Activated T-cell treated with anti-CD3 and anti-CD28 coated beads, Interleukin-2, amount 50 U/mL, for 4 hours (primary cell): ENCODE data around the gene FBXO41. TPM values are rescaled to one million over a fixed set of nuclear protein-coding genes. Genes with fewer than 3 reads are reported as not detected.

Experiments
- ATAC-seq, 2 donors: fragments of 200-7000 bp; cut with Tn5 transposase; one replicate each; pipeline ENCODE4 v1.10.0; 2021
- DNase-seq: peaks from one replicate; pipeline ENCODE4 v3.0.0-alpha.2; 2020
- H3K27me3 Mint-ChIP-seq: one replicate; pipeline ENCODE4 v1.8.0; 2021; ENCODE audit warnings: low read depth, mixed read lengths
- H3K36me3 Mint-ChIP-seq: one replicate; pipeline ENCODE4 v1.8.0; 2022; ENCODE audit warnings: mixed read lengths; ENCODE audit not compliant: insufficient read depth
- H3K4me1 Mint-ChIP-seq: one replicate; pipeline ENCODE4 v1.8.0; 2021; ENCODE audit warnings: low read depth, mixed read lengths
- H3K4me3 Mint-ChIP-seq: one replicate; pipeline ENCODE4 v1.8.0; 2021; ENCODE audit warnings: mild to moderate bottlenecking, moderate library complexity, mixed read lengths
- H3K9me3 Mint-ChIP-seq: one replicate; pipeline ENCODE4 v1.8.0; 2021; ENCODE audit warnings: mixed read lengths
- total RNA-seq, 3 donors: library from RNA; stranded (reverse); gene quantifications; one replicate each; pipeline ENCODE4 v1.2.1, GENCODE V29; 2021

FBXO41 gene
- total RNA-seq, 3 donors from 2014 or later = 18.8 to 28.1 (median 27.6) TPM

DNA sequence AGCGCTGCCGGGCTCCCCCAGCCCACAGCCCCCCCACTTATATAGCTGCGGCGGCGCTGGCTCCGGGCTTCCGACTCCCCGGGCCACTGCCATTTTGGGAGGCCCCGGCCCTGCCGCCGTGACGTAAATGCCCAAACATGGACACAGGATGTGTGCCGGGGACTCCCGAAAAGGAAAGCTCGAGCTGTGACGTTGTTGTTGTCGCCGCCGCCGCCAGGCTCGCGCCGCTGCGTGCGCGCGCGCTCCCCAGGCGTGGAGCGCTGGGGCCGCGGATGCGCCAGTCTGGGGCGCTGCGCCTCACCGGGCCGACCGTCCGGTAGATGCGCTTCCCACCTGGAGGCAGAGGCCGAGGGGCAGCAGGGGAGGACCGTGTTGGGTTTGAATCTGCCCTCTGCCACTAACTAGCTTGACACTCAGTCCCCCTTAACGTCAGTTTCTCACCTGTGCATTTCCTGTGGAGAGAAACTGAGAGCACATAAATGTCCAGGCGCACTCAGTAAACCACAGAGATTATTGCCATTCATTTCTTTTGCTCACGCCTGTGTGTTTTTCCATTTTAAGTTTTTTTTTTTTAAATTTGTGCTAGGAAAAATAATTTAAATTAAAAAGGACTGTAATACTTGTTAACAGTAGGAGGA, 9.4 kb upstream of the FBXO41 start, which contains the start of gene EGR4:
EGR4 (minus strand) TSS at position 15 of the 638 bp plus-strand sequence. CDS start 231 bp downstream, outside the sequence.
- DNase-seq (peak; percentile 86), ATAC-seq (peak; percentile 95 to 96)
- Mint-ChIP-seq H3K36me3 (no peaks in the 10 kb centered on the region), H3K27me3 (peaks cover 69% of the 10 kb centered on the region), H3K9me3 (no peaks in the 10 kb centered on the region), H3K4me3 (peak within 1 kb of the TSS; percentile 74), H3K4me1 (peaks cover 16% of the 10 kb centered on the region)

DNA sequence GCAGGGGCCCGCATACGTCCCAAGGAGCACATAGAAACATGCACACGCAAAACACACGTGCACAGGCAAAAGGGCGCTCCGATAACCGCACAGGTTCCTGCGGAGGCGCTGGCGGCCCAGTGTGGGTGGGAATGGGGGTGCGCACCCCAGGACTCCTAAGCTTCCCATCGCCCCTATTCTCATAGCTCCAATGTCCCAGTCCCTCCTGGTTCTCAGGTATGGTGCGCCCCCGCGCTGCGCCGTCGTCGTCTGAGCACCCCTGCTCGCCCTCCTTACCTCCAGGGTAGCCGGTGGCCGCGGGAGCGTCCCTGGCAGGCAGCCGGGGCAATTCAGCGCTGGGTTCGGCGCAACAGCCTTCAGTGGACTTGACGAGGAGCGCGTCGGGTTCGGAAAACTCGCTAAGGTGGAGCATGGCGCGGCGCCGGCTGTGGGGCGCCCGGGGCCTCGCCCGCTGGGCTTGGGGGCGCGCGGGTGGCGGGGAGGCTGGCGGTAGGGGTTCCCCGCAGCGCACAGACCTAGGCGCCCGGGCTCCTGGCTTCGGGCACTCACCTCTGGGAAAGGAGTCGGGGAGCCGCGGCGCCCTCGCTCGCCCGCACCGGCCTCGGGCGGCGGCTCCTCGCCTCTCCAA, 8.7 kb upstream of the FBXO41 start:
- Mint-ChIP-seq H3K4me3 (peak overlapping the region; percentile 74), H3K4me1 (peaks cover 16% of the 10 kb centered on the region), H3K9me3 (no peaks in the 10 kb centered on the region), H3K36me3 (no peaks in the 10 kb centered on the region), H3K27me3 (peaks cover 72% of the 10 kb centered on the region)
- DNase-seq (peak; percentile 7), ATAC-seq (peak; percentile 7 to 9)

DNA sequence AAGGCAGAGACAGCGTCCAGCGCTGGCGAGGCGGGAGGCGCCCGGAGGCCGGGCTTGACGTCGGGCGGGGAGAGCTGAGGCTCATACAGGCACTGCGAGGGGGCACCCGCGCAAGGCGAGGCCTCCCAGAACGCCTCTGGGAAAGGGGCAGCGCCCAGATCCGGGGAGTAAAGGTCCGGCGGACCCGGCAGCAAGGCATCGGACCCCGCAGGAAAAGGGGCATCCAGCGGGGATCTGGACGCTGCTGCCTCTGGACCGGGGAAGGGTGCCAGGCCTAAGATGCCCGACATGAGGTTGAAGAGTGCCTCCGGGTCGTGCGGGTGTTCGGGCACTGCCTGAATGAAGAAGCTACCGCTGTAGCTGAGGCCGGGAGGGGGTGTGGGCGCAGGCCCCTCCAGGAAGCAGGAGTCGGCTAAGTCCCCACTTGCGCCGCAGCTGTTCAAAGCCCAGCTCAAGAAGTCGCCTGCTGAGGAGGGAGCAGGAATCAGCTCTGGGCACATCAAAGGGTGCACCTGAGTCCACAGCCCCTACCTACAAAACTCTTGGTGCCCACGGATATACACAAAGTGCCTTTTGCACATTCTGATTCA, 8.1 kb upstream of the FBXO41 start:
- DNase-seq = no peak
- Mint-ChIP-seq H3K27me3 (peaks cover 67% of the 10 kb centered on the region), H3K4me3 (peak overlapping the region; percentile 69), H3K9me3 (no peaks in the 10 kb centered on the region), H3K36me3 (no peaks in the 10 kb centered on the region), H3K4me1 (peaks cover 16% of the 10 kb centered on the region)
- no peak for ATAC-seq

DNA sequence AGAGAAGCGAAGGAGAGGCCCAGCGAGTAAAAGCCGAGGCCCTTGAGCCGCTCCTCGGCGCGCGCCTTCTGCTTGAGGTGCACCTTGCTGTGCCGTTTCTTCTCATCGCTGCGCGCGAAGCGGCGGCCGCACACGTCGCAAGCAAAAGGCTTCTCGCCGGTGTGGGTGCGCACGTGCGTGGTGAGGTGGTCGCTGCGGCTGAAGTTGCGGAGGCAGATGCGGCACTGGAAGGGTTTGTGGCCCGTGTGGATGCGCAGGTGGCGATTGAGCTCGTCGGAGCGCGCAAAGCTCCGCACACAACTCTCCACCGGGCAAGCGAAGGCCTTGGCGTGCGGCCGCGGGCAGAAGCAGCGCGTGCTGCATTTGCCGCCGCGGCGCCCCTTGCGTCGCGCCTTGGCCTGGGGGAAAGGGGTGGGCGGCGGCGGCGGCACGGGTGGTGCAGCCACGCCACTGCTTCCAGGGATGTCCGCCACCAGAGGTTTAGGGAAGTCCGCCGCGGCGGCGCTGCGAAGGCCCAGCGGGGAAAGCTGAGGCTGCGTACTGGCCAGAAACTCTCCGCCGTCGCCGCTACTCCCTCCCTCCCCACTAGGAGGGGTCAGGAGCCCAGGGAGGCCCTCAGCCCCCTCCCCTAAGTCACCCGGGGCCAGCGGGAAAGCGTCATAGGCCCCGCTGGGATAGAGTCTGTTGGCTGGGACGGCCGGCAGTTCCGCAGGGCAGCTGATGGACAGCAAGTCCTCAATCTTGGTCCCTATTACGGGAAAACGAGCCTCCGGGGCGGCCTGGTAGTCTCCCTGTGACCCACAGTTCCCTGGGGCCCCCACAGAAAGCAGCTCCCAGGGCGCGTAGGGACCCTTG, 7.4 kb upstream of the FBXO41 start:
- Mint-ChIP-seq H3K4me1 (peaks cover 16% of the 10 kb centered on the region), H3K36me3 (no peaks in the 10 kb centered on the region), H3K9me3 (no peaks in the 10 kb centered on the region), H3K4me3 (peak overlapping the region; percentile 68), H3K27me3 (peaks cover 60% of the 10 kb centered on the region)
- ATAC-seq (peak; percentile 6 to 8), DNase-seq (no peak)

DNA sequence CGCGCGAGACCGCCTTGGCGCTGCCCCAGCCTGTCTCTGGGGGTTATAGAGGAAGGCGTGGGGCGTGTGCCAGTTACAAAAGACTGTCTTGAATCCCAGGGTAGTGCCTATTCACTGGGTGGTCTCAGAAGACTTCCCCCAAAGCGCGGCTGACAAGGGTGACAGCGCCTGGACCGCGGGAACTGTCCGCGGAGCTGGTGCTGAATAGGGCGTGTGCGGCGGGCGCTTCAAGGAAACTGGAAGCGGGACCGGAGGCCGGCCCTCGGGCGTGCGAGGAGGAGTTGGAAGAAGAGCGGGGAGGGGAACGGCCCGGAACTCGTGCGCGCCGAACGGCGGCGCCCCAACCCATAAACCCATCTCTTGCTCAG, 6.8 kb upstream of the FBXO41 start:
- ATAC-seq (peak; percentile 27 to 29), DNase-seq (peak; percentile 41)
- no peaks in the 10 kb centered on the region for H3K9me3 Mint-ChIP-seq
- peaks cover 54% of the 10 kb centered on the region for H3K27me3 Mint-ChIP-seq
- H3K4me1 Mint-ChIP-seq = peaks cover 16% of the 10 kb centered on the region
- no peaks in the 10 kb centered on the region for H3K36me3 Mint-ChIP-seq
- H3K4me3 Mint-ChIP-seq = peak overlapping the region; percentile 68

DNA sequence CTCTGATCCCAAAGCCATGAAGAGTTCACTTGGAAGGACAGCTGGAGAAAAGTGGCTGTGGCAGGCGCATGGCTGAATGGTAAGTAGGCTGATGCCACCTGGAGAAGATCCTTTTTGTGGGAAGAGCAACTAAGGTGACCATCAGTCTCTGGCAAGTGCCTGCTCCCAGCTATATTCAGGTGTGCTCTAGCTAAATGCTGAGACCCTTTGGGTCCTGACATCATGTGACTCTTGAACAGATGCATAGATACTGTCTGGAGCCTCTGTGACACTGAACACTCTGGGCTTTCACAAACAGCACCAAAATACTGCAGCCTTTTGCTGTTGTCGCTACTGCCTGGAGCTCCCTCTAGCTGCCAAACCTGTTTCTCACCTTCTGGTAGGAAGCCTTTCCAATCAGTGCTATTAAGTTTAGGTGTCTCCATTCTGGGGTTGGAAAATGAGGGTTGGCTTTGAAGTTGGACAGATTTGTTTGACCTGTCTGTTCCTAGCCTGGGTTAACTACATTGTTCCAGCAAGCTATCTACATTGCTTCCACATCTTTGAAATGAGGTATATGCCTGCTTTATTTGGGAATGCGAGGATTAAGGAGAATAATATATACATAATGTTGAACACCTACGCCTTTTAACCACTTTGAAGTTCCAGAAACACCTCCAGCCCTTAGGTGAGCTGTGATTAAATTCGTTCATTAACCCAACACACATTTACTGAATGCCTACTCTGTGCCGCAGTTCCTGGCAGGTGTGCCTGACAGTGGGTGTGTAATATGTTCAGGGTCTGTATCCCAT, 6.0 kb upstream of the FBXO41 start:
- Mint-ChIP-seq H3K27me3 (peaks cover 45% of the 10 kb centered on the region), H3K36me3 (no peaks in the 10 kb centered on the region), H3K9me3 (no peaks in the 10 kb centered on the region), H3K4me1 (peaks cover 25% of the 10 kb centered on the region), H3K4me3 (no peak overlapping the region)
- peak; percentile 40 for DNase-seq
- ATAC-seq = no peak

DNA sequence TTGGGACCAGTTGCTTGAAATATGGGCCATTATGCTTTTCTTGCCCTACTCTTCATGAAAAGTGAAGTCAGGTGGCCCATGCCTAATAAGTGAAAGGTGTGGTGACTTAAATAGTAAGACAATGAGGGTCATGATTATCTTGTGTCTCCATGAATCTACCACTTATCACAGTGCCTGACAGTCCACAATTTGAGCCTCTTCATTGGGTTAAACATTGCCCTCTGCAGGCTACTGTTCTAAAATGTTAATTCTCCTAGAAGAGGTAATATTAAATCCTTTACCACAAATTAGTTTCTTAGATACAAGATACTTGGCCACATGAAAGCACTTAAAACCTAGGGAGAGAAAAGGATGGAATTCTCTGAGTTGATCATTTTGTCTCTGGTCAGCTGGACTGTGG, 5.0 kb upstream of the FBXO41 start:
- ATAC-seq (no peak), DNase-seq (no peak)
- Mint-ChIP-seq H3K9me3 (no peaks in the 10 kb centered on the region), H3K27me3 (peaks cover 40% of the 10 kb centered on the region), H3K36me3 (no peaks in the 10 kb centered on the region), H3K4me3 (no peak overlapping the region), H3K4me1 (peaks cover 27% of the 10 kb centered on the region)

DNA sequence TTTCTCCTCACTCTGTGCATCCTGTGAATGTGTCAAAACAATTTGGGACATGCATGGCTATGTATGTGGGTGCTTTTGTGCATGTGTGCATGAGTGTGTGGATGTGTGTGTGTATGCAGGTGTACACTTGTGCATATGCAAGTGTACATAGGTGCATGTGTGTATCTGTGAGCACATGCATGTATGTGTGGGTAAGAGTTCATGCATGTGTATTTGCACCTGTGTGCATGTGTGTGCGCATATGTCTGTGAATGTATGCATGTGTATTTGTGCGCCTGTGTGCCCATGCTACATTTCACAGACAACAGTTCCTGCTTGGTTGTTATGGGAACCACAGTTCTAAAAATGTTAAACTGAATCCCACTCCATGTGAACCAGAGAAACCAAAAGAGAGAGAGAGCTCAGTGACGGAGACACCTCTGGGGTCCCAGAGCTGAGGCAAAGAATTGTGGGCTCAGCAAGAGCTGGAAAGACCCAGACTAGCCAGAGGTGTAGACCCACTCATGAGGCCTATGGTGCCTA, 1.9 kb upstream of the FBXO41 start:
- Mint-ChIP-seq H3K36me3 (no peaks in the 10 kb centered on the region), H3K4me3 (peak overlapping the region; percentile 65), H3K27me3 (peaks cover 28% of the 10 kb centered on the region), H3K9me3 (no peaks in the 10 kb centered on the region), H3K4me1 (peaks cover 25% of the 10 kb centered on the region)
- DNase-seq (no peak), ATAC-seq (no peak)

DNA sequence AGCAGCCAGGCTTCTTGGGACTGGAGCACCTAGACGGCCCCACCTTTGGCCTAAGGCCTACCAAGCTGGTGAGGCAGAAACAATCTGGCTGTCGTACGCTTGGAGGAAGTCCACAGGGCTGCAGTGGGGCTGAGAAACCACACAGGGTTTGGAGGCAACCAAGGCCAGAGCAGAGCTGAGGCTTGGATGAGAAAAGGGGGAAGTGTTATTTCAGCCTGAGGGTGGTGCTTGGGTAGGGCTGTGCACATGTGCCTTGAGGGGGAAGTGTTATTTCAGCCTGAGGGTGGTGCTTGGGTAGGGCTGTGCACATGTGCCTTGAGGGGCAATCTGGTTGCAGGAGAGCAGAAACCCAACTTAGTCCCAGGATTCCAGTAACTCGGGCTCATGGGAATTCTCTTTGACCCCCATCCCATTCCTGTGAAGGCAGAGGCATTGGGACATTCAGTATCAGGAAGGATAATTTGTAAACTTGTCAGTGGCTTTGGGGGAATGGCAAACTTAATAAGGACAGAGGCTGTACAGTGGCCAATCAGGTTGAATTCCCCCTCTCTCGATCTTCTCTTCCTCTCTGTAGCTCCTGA, 971 bp upstream of the FBXO41 start:
- Mint-ChIP-seq H3K36me3 (peaks cover 4% of the 10 kb centered on the region), H3K27me3 (peaks cover 18% of the 10 kb centered on the region), H3K9me3 (no peaks in the 10 kb centered on the region), H3K4me1 (peaks cover 18% of the 10 kb centered on the region), H3K4me3 (peak overlapping the region; percentile 65)
- ATAC-seq = peak; percentile 11 to 15
- DNase-seq = no peak

DNA sequence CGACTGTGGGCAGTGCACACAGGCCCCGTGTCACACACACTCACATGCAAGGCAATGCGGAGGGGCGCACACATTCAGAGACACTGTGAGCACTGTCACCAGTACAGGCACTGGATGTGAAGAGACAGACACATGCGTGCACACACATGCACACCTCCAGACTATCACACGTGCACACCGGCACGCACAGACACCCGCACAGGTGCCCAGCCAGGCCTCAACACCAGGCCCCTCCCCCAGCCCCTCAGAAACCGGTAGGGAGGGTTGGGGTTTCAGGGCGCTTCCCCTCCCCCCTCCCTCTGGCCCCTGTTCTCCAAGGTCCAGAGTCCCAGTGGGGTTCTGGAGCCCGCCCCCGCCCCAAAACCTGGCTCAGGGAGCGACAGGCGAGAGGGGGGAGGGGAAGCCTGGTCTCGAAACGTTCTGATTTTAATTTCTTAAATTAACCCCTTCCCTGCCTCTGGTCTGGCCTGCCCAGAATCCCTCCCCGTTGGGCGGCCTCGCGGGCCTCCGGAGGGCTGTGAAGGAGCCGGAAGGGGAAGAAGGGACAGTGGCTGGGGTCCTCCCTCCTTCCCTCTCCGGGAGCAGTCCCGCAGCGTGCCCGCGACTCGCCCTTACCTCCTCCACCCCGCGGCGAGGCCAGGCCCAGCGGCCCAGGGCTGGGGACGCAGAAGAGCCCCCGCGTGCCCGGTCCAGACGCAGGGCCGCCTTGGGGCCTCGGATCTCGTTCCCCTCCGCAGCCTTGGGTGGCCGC, 558 bp downstream of the FBXO41 start:
- no peak for DNase-seq
- peaks cover 6% of the 10 kb centered on the region for H3K36me3 Mint-ChIP-seq
- H3K4me3 Mint-ChIP-seq = peak overlapping the region; percentile 83
- H3K4me1 Mint-ChIP-seq = peaks cover 18% of the 10 kb centered on the region
- peaks cover 9% of the 10 kb centered on the region for H3K27me3 Mint-ChIP-seq
- ATAC-seq = peak; percentile 27 to 41
- H3K9me3 Mint-ChIP-seq = no peaks in the 10 kb centered on the region

DNA sequence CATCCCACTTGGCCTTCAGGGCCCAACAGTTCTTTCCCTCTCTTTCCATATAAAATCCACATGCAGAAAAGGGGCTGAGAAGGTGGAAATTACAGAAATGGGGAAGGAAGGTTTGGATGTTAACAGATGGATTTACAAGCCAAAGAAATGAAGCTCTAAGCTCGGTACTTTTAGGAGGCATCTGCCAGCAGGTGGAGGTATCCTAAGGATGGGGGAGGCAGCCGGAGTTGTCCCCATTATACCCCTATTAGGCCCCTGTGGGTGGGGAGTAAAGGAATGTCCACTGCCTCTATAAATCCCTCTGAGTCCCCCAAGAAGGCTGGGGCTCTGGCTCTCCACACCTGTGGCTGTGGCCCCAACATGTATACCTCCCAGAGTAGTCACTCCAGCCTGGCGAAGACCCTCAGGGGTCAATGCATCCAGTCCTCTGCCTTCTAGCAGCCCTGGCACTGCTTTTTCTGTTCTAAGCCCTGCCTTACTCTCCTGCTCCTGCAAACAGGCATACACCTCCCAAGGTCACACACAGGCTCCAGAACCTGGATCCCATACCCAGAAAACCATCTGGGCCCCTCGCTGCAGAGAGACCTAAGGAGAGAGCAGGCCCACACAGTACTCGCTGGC, 1.2 kb downstream of the FBXO41 start:
- Mint-ChIP-seq H3K9me3 (no peaks in the 10 kb centered on the region), H3K4me3 (peak overlapping the region; percentile 83), H3K36me3 (peaks cover 10% of the 10 kb centered on the region), H3K27me3 (peaks cover 2% of the 10 kb centered on the region), H3K4me1 (peaks cover 19% of the 10 kb centered on the region)
- ATAC-seq = no peak
- no peak for DNase-seq

DNA sequence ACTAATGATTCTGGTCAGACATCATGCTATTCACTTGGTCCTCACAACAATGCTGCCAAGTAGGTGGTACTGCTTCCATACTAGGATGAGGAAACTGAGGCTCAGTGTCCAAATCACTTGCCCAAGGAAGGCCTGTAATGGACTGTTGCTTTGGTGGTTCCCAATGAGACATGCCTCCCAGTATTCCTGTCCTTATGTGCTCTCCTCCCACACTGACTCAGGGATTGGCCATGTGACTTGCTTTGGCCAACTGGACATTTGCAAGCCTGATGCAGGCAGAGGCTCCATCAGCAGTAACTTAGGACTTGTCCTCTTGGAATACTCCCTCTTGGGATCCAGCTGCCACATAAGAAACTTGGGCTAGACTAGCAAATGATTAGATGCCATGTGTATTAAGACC, 3.0 kb downstream of the FBXO41 start:
- H3K36me3 Mint-ChIP-seq = peaks cover 17% of the 10 kb centered on the region
- peaks cover 19% of the 10 kb centered on the region for H3K4me1 Mint-ChIP-seq
- H3K9me3 Mint-ChIP-seq = no peaks in the 10 kb centered on the region
- ATAC-seq (no peak), DNase-seq (no peak)
- no peaks in the 10 kb centered on the region for H3K27me3 Mint-ChIP-seq
- peak overlapping the region; percentile 24 for H3K4me3 Mint-ChIP-seq
